HG03103 (cell line): ENCODE results near the gene ATP6V0C.
"Not testable (repeated sequence)": the region's sequence is repeated elsewhere in the genome, so short reads cannot be mapped to it uniquely, and the experiment has no call there.

Experiments used
- ATAC-seq: cut with Tn5 transposase; IDR thresholded peaks from one replicate; pipeline ENCODE4 v1.9.1; 2021; ENCODE audit warnings: low read depth; ENCODE audit not compliant: unreplicated experiment

The ATP6V0C gene

GRCh38 chr16:2527071-2527783 lies 13.5 kb downstream of the ATP6V0C start:
- no peak for ATAC-seq

- no peak for ATAC-seq
Observed at GRCh38 chr16:2527784-2528100, 14.0 kb downstream of the ATP6V0C start.

GRCh38 chr16:2528161-2529060 lies 14.7 kb downstream of the ATP6V0C start:
- no peak for ATAC-seq

- ATAC-seq: no peak
Observed at GRCh38 chr16:2529061-2529931, 15.5 kb downstream of the ATP6V0C start.

GRCh38 chr16:2529961-2530628 lies 16.3 kb downstream of the ATP6V0C start:
- no peak for ATAC-seq

GRCh38 chr16:2530629-2531318 lies 17.0 kb downstream of the ATP6V0C start:
- ATAC-seq: no peak

- ATAC-seq: no peak
Observed at GRCh38 chr16:2531371-2531695, 17.6 kb downstream of the ATP6V0C start, which contains the start of gene CEMP1. Gene CEMP1 (minus strand): TSS chr16:2531408. CDS start chr16:2531073, 335 bp downstream.

- peak; percentile 85 for ATAC-seq
Observed at GRCh38 chr16:2531696-2532493, 18.1 kb downstream of the ATP6V0C start.

- ATAC-seq: no peak
Observed at GRCh38 chr16:2532494-2533141, 18.9 kb downstream of the ATP6V0C start.

GRCh38 chr16:2533142-2533755 lies 19.5 kb downstream of the ATP6V0C start:
- ATAC-seq: not testable (repeated sequence)

- no peak for ATAC-seq
Observed at GRCh38 chr16:2533912-2534311, 20.2 kb downstream of the ATP6V0C start.

GRCh38 chr16:2534335-2534734 lies 20.6 kb downstream of the ATP6V0C start:
- not testable (repeated sequence) for ATAC-seq

GRCh38 chr16:2535625-2536013 lies 21.9 kb downstream of the ATP6V0C start:
- ATAC-seq: no peak

GRCh38 chr16:2537451-2538379 lies 24.0 kb downstream of the ATP6V0C start, which contains the start of gene PDPK1:
Gene PDPK1 (plus strand): TSS chr16:2538021. CDS start chr16:2538113, 92 bp downstream.
- peak; percentile 81 for ATAC-seq

- not testable (repeated sequence) for ATAC-seq
Observed at GRCh38 chr16:2539192-2539844, 25.6 kb downstream of the ATP6V0C start.

GRCh38 chr16:2539845-2540458 lies 26.2 kb downstream of the ATP6V0C start:
- ATAC-seq: not testable (repeated sequence)
